Measurements from ENCODE around the gene ZNF341. TPM values are rescaled to one million over a fixed set of nuclear protein-coding genes. Genes with fewer than 3 reads are reported as not detected.

Gene ZNF341
- total RNA-seq, 1 donor from 2014 or later: 8.3 TPM

DNA sequence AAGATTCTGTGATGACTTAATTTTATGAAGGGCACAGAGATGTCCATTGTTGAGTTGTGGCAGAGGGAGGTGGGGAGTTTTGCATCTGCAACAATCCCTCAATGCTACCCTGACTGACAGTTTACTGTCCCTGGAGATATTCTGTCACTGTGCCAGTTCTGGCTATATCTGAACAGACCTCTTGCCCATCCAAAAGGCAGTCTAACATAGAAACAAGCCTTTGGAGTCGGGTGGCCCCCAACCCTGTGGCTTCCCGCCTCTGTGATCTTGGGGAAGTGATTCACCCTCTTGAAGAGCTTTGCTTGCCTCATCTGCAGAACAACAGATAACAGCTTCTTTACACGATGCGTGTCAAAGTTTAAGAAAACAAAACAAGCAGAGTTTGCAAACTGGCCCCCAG is 41.8 kb upstream of the ZNF341 start:
- Mint-ChIP-seq H3K4me3 (ENCODE audit: low read depth) (no peak overlapping the region), H3K36me3 (ENCODE audit: insufficient read depth) (no peaks in the 10 kb centered on the region), H3K27me3 (no peaks in the 10 kb centered on the region)

DNA sequence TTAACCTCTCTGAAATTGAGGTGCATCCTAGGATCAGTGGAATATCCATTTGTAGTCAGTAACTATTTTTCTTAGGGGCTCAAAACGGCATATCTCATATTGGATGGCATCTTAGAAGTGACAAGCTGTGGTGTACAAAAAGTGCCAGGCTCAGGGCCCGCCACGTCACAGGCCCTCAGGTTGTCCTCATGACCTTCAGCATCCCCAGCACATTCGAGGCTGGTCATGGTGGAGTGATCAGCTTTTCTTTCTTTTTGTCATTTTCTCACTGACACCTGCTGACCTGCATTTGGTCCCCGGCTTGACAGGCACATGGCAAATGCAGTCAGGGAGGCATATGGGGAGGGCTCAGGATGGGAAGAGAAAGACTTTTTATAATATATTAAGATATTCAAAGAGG is 38.5 kb upstream of the ZNF341 start:
- Mint-ChIP-seq H3K4me3 (ENCODE audit: low read depth) (no peak overlapping the region), H3K36me3 (ENCODE audit: insufficient read depth) (peaks cover 3% of the 10 kb centered on the region), H3K4me1 (ENCODE audit: low read depth) (peaks cover 13% of the 10 kb centered on the region), H3K9me3 (ENCODE audit: low read depth) (no peaks in the 10 kb centered on the region), H3K27me3 (no peaks in the 10 kb centered on the region), H3K27ac (no peak overlapping the region)
- TF ChIP-seq, protein P1, sequence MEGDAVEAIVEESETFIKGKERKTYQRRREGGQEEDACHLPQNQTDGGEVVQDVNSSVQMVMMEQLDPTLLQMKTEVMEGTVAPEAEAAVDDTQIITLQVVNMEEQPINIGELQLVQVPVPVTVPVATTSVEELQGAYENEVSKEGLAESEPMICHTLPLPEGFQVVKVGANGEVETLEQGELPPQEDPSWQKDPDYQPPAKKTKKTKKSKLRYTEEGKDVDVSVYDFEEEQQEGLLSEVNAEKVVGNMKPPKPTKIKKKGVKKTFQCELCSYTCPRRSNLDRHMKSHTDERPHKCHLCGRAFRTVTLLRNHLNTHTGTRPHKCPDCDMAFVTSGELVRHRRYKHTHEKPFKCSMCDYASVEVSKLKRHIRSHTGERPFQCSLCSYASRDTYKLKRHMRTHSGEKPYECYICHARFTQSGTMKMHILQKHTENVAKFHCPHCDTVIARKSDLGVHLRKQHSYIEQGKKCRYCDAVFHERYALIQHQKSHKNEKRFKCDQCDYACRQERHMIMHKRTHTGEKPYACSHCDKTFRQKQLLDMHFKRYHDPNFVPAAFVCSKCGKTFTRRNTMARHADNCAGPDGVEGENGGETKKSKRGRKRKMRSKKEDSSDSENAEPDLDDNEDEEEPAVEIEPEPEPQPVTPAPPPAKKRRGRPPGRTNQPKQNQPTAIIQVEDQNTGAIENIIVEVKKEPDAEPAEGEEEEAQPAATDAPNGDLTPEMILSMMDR (IDR thresholded peaks at IDR 0.05; ENCODE audit: unreplicated experiment): no peak
- DNase-seq (ENCODE audit: low spot score, unreplicated experiment): no peak

More for the DNA sequence above, 41.8 kb upstream of the ZNF341 start:
- H3K4me1 Mint-ChIP-seq (ENCODE audit: low read depth): peaks cover 20% of the 10 kb centered on the region
- TF ChIP-seq, protein P1 (IDR thresholded peaks at IDR 0.05; ENCODE audit: unreplicated experiment): no peak
- DNase-seq (ENCODE audit: low spot score, unreplicated experiment): no peak
- H3K9me3 Mint-ChIP-seq (ENCODE audit: low read depth): no peaks in the 10 kb centered on the region
- no peak overlapping the region for H3K27ac Mint-ChIP-seq

DNA sequence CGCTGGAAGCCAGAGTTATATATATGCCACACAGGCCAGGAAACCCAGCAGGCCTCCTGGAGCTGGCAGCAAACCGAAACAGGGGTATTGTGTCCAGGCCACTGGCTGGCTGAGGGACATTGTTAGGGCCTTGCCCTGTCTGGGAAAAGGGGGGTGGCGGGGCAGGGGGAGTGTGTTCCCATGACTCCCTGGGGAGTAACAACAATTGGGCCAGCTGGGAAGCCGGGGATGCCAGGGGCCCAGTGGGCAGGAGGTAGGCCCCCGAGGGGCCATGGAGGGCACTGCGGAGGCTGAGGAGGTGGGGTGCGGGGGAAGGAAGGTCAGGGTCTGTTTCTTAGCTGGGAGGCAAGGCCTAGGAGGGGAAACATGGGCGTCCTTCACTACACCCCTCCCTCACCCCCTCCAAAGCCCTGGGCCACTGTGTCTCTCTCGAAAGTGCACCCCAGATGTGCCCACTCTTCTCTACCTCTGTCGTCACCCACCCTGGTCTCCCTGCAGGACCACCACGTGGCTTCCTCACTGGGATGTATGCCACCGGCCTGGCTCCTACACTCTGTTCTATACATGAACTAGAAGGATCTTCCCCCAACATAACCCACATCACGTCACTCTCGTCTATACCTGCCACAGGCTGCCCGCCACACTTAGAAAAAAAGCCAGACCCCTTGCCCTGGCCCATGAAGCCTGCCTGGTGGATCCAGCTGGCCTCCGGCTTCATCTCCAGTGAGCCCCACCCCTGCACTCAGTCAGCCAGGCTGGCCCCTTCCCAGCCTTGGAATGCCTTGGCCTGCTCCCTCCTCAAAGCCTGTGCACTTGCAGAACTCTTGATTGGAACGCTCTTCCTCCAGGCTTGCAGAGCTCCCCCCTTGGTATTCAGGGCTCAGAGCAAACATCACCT is 37.8 kb upstream of the ZNF341 start:
- peaks cover 8% of the 10 kb centered on the region for H3K4me1 Mint-ChIP-seq (ENCODE audit: low read depth)

DNA sequence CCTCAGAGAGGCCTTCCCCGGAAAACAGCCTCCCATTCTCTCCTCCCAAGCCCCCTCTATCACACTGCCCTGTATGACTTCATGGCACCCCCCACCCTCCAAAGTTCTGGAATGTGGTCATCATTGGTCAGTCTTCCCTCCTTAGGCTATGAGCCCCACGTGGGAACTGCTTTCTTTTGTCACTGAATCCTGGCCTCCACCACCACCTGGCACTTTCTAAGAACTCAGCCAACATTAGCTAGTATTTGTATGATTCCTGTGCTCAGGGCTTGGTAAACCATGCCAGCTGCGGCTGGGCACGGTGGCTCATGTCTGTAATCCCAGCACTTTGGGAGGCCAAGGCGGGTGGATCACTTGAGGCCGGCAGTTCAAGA is 37.2 kb upstream of the ZNF341 start:
- no peak for DNase-seq (ENCODE audit: low spot score, unreplicated experiment)
- H3K27me3 Mint-ChIP-seq: no peaks in the 10 kb centered on the region
- peaks cover 6% of the 10 kb centered on the region for H3K4me1 Mint-ChIP-seq (ENCODE audit: low read depth)
- peaks cover 4% of the 10 kb centered on the region for H3K36me3 Mint-ChIP-seq (ENCODE audit: insufficient read depth)
- TF ChIP-seq, protein P1 (IDR thresholded peaks at IDR 0.05; ENCODE audit: unreplicated experiment): no peak
- H3K4me3 Mint-ChIP-seq (ENCODE audit: low read depth): no peak overlapping the region
- H3K9me3 Mint-ChIP-seq (ENCODE audit: low read depth): no peaks in the 10 kb centered on the region
- peak overlapping the region; percentile 91 for H3K27ac Mint-ChIP-seq

More for the DNA sequence above, 37.8 kb upstream of the ZNF341 start:
- H3K27me3 Mint-ChIP-seq: no peaks in the 10 kb centered on the region
- DNase-seq (ENCODE audit: low spot score, unreplicated experiment): no peak
- TF ChIP-seq, protein P1 (IDR thresholded peaks at IDR 0.05; ENCODE audit: unreplicated experiment): peak; percentile 6
- H3K4me3 Mint-ChIP-seq (ENCODE audit: low read depth): no peak overlapping the region
- peaks cover 3% of the 10 kb centered on the region for H3K36me3 Mint-ChIP-seq (ENCODE audit: insufficient read depth)
- no peaks in the 10 kb centered on the region for H3K9me3 Mint-ChIP-seq (ENCODE audit: low read depth)
- peak overlapping the region; percentile 91 for H3K27ac Mint-ChIP-seq

DNA sequence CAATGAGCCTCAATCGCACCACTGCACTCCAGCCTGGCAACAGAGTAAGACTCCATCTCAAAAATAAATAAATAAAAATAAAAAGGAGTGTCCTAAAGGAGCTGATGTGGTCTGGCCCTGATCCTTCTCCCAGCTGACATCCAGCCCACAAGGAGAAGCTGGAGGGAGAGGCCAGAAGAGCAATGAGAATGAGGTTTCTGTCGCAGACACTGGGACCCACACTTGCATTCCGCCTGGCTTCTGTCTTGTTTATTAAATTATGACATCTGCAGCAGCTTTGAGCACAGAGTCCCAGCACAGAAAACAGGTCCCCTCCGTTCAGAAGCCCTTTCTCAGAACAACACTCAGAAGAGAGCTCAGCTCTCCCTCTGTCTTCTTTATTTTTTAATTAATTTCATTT is 35.3 kb upstream of the ZNF341 start:
- no peaks in the 10 kb centered on the region for H3K9me3 Mint-ChIP-seq (ENCODE audit: low read depth)
- TF ChIP-seq, protein P1 (IDR thresholded peaks at IDR 0.05; ENCODE audit: unreplicated experiment): no peak

More for the DNA sequence above, 35.3 kb upstream of the ZNF341 start:
- Mint-ChIP-seq H3K27ac (no peak overlapping the region), H3K27me3 (no peaks in the 10 kb centered on the region), H3K4me3 (ENCODE audit: low read depth) (no peak overlapping the region), H3K4me1 (ENCODE audit: low read depth) (peaks cover 6% of the 10 kb centered on the region), H3K36me3 (ENCODE audit: insufficient read depth) (peaks cover 4% of the 10 kb centered on the region)
- no peak for DNase-seq (ENCODE audit: low spot score, unreplicated experiment)

Measured in progenitor cell of endocrine pancreas (in vitro differentiated cells).